Ecto neural progenitor cell (in vitro differentiated cells): ENCODE measurements around the gene CYP3A7.
"Not testable (repeated sequence)": the region's sequence is repeated elsewhere in the genome, so short reads cannot be mapped to it uniquely, and the experiment has no call there.

Source experiments
- DNase-seq: peaks from one replicate; pipeline ENCODE4 v3.0.0-alpha.2; 2018; ENCODE audit warnings: low spot score

Gene CYP3A7

GRCh38 chr7:99741441-99741795, 6.4 kb upstream of the CYP3A7 start:
- DNase-seq, result no peak

GRCh38 chr7:99740573-99741440, 5.8 kb upstream of the CYP3A7 start:
- DNase-seq, result no peak

GRCh38 chr7:99739699-99740572, 4.9 kb upstream of the CYP3A7 start:
- DNase-seq, result no peak

GRCh38 chr7:99737726-99738125, 2.7 kb upstream of the CYP3A7 start:
- no peak for DNase-seq

GRCh38 chr7:99736667-99737066, 1.7 kb upstream of the CYP3A7 start:
- not testable (repeated sequence) for DNase-seq

- no peak for DNase-seq
Observed at GRCh38 chr7:99733448-99733847, 1.5 kb downstream of the CYP3A7 start.

- DNase-seq, result no peak
Observed at GRCh38 chr7:99733003-99733402, 2.0 kb downstream of the CYP3A7 start.

GRCh38 chr7:99731638-99732374, 3.2 kb downstream of the CYP3A7 start:
- no peak for DNase-seq

- no peak for DNase-seq
Observed at GRCh38 chr7:99730992-99731391, 4.0 kb downstream of the CYP3A7 start.

GRCh38 chr7:99730238-99730810, 4.7 kb downstream of the CYP3A7 start:
- no peak for DNase-seq

- no peak for DNase-seq
Observed at GRCh38 chr7:99729486-99730237, 5.3 kb downstream of the CYP3A7 start.

- DNase-seq, result no peak
Observed at GRCh38 chr7:99728615-99729014, 6.4 kb downstream of the CYP3A7 start.

GRCh38 chr7:99723201-99723600, 11.8 kb downstream of the CYP3A7 start:
- not testable (repeated sequence) for DNase-seq

- DNase-seq, result no peak
Observed at GRCh38 chr7:99720800-99721595, 14.0 kb downstream of the CYP3A7 start.

- DNase-seq, result no peak
Observed at GRCh38 chr7:99719996-99720769, 14.8 kb downstream of the CYP3A7 start.

- DNase-seq, result no peak
Observed at GRCh38 chr7:99713995-99714570, 20.9 kb downstream of the CYP3A7 start.

- DNase-seq, result no peak
Observed at GRCh38 chr7:99709838-99710578, 25.0 kb downstream of the CYP3A7 start.

GRCh38 chr7:99709260-99709659, 25.7 kb downstream of the CYP3A7 start:
- DNase-seq, result no peak

- no peak for DNase-seq
Observed at GRCh38 chr7:99707096-99707495, 27.9 kb downstream of the CYP3A7 start.
